Cardiac atrium fibroblast (primary cell): ENCODE data around the gene POTEE. TPM values are rescaled to one million over a fixed set of nuclear protein-coding genes. Genes with fewer than 3 reads are reported as not detected.

Experiments used
- total RNA-seq: library from RNA; depleted of rRNA; stranded (reverse); fragments of >200 nt; gene quantifications from 2 replicates; pipeline ENCODE4 v1.2.3, GENCODE V29; 2015

Gene POTEE
- total RNA-seq, result not detected in 2 replicates

GRCh38 chr2:131209030-131209772 lies at the start of gene POTEE:
Gene POTEE (plus strand): TSS chr2:131209536. CDS start chr2:131218403, 8,867 bp downstream.

Other genes with a start within 250 kb of the POTEE start
- gene FAM168B, start 116.1 kb upstream of the POTEE start, total RNA-seq, result 77.1 and 92.5 TPM in 2 replicates
- 51.6 and 89.7 TPM in 2 replicates for gene PLEKHB2, start 104.2 kb upstream of the POTEE start, total RNA-seq
- not detected in 2 replicates for gene RAB6D, start 154.6 kb downstream of the POTEE start, total RNA-seq